H9 (cell line): ENCODE data around the gene THPO. TPM values are rescaled to one million over a fixed set of nuclear protein-coding genes. Genes with fewer than 3 reads are reported as not detected.
A peak's percentile ranks its signal among the peaks of the same experiment; 100 is the strongest.

Source experiments
- DNase-seq: peaks from one replicate; pipeline ENCODE4 v3.0.0-alpha.2; 2017
- H2AFZ ChIP-seq: one replicate; pipeline ENCODE4 v1.6.1; 2013; ENCODE audit warnings: mild to moderate bottlenecking, low read length, control low read depth, moderate library complexity
- H2AK5ac ChIP-seq: 2 replicates; pipeline ENCODE4 v1.6.1; 2013; ENCODE audit warnings: low read length, control low read depth, mixed read lengths; ENCODE audit not compliant: insufficient read length
- H2BK120ac ChIP-seq: one replicate; pipeline ENCODE4 v1.6.1; 2013; ENCODE audit warnings: low read depth, mild to moderate bottlenecking, low read length, control low read depth, inconsistent platforms; ENCODE audit not compliant: poor library complexity, severe bottlenecking
- H2BK12ac ChIP-seq: 2 replicates; pipeline ENCODE4 v1.6.1; 2013; ENCODE audit warnings: low read length, control low read depth, mixed read lengths, low read depth; ENCODE audit not compliant: insufficient read length
- H2BK15ac ChIP-seq: 2 replicates; pipeline ENCODE4 v1.6.1; 2013; ENCODE audit warnings: low read depth, low read length, control low read depth
- H2BK20ac ChIP-seq: one replicate; pipeline ENCODE4 v1.6.1; 2013; ENCODE audit warnings: low read depth, mild to moderate bottlenecking, low read length, control low read depth, inconsistent platforms; ENCODE audit not compliant: poor library complexity, severe bottlenecking
- H2BK5ac ChIP-seq: 2 replicates; pipeline ENCODE4 v1.6.1; 2013; ENCODE audit warnings: low read length, control low read depth, mixed read lengths; ENCODE audit not compliant: insufficient read length
- H3K14ac ChIP-seq: 2 replicates; pipeline ENCODE4 v1.6.1; 2013; ENCODE audit warnings: low read length, control low read depth; ENCODE audit not compliant: insufficient read depth
- H3K18ac ChIP-seq: 2 replicates; pipeline ENCODE4 v1.6.1; 2013; ENCODE audit warnings: low read depth, mild to moderate bottlenecking, mixed read lengths, low read length, control low read depth; ENCODE audit not compliant: insufficient read length
- H3K23ac ChIP-seq: 2 replicates; pipeline ENCODE4 v1.6.1; 2013; ENCODE audit warnings: low read length, control low read depth, mixed read lengths, low read depth; ENCODE audit not compliant: insufficient read length
- H3K23me2 ChIP-seq: 2 replicates; pipeline ENCODE4 v1.6.1; 2013; ENCODE audit warnings: low read depth, mild to moderate bottlenecking, mixed read lengths, low read length, control low read depth; ENCODE audit not compliant: insufficient read length, poor library complexity, severe bottlenecking
- H3K27ac ChIP-seq: 2 replicates; pipeline ENCODE4 v1.5.1; 2013; ENCODE audit warnings: low read length, control low read depth, mixed read lengths, low read depth; ENCODE audit not compliant: insufficient read length
- H3K27me3 ChIP-seq: 2 replicates; pipeline ENCODE4 v1.6.1; 2013; ENCODE audit warnings: low read length, control low read depth, inconsistent platforms; ENCODE audit not compliant: insufficient read depth
- H3K4ac ChIP-seq: 2 replicates; pipeline ENCODE4 v1.6.1; 2013; ENCODE audit warnings: low read depth, mild to moderate bottlenecking, control low read depth, inconsistent platforms, low read length, moderate library complexity
- H3K4me1 ChIP-seq: 2 replicates; pipeline ENCODE4 v1.6.1; 2013; ENCODE audit warnings: low read length, control low read depth, inconsistent platforms; ENCODE audit not compliant: insufficient read depth
- H3K4me2 ChIP-seq: 2 replicates; pipeline ENCODE4 v1.6.1; 2013; ENCODE audit warnings: low read length, control low read depth, mixed read lengths; ENCODE audit not compliant: insufficient read length, insufficient read depth
- H3K56ac ChIP-seq: 2 replicates; pipeline ENCODE4 v1.6.1; 2013; ENCODE audit warnings: low read depth, mild to moderate bottlenecking, mixed read lengths, low read length, control low read depth; ENCODE audit not compliant: insufficient read length
- H3K79me1 ChIP-seq: 2 replicates; pipeline ENCODE4 v1.6.1; 2013; ENCODE audit warnings: low read depth, mild to moderate bottlenecking, moderate library complexity, low read length, control low read depth, inconsistent platforms; ENCODE audit not compliant: insufficient read depth, poor library complexity, severe bottlenecking
- H3K79me2 ChIP-seq: 2 replicates; pipeline ENCODE4 v1.6.1; 2013; ENCODE audit warnings: low read length, control low read depth, inconsistent platforms; ENCODE audit not compliant: insufficient read depth
- H3K9ac ChIP-seq: 2 replicates; pipeline ENCODE4 v1.6.1; 2013; ENCODE audit warnings: low read length, control low read depth, mixed read lengths; ENCODE audit not compliant: insufficient read length; ENCODE audit errors: extremely low read depth
- H3K9me3 ChIP-seq: one replicate; pipeline ENCODE4 v1.6.1; 2013; ENCODE audit warnings: low read depth, low read length, inconsistent platforms; ENCODE audit not compliant: control insufficient read depth
- H3T11ph ChIP-seq: one replicate; pipeline ENCODE4 v1.6.1; 2013; ENCODE audit warnings: mild to moderate bottlenecking, low read length, control low read depth, inconsistent platforms
- H4K20me1 ChIP-seq: one replicate; pipeline ENCODE4 v1.6.1; 2013; ENCODE audit not compliant: control insufficient read depth, insufficient read length, insufficient read depth
- H4K5ac ChIP-seq: 2 replicates; pipeline ENCODE4 v1.6.1; 2013; ENCODE audit warnings: low read depth, mild to moderate bottlenecking, mixed read lengths, low read length, control low read depth; ENCODE audit not compliant: insufficient read length
- H4K8ac ChIP-seq: replicated peaks from 2 replicates; pipeline ENCODE4 v1.6.1; 2013; ENCODE audit warnings: low read length, control low read depth, mixed read lengths, low read depth; ENCODE audit not compliant: insufficient read length
- H4K91ac ChIP-seq: 2 replicates; pipeline ENCODE4 v1.6.1; 2013; ENCODE audit warnings: low read depth, mild to moderate bottlenecking, moderate library complexity, mixed read lengths, low read length, control low read depth; ENCODE audit not compliant: insufficient read length
- H3K27ac Mint-ChIP-seq, 3 experiments: 2 replicates in 2 of 3; 3 replicates in 1 of 3; pipeline ENCODE4 v1.8.0; 2020 to 2021; ENCODE audit warnings: mixed read lengths in 3 of 3, mild to moderate bottlenecking in 1 of 3, moderate library complexity in 1 of 3
- H3K27me3 Mint-ChIP-seq: 2 replicates; pipeline ENCODE4 v1.8.0; 2021; ENCODE audit warnings: low read depth, mild to moderate bottlenecking, moderate library complexity, mixed read lengths
- H3K36me3 Mint-ChIP-seq, 3 experiments: 2 replicates in 2 of 3; 3 replicates in 1 of 3; pipeline ENCODE4 v1.8.0; 2020 to 2021; ENCODE audit warnings: low read depth in 3 of 3, mixed read lengths in 3 of 3; ENCODE audit not compliant: insufficient read depth in 1 of 3
- H3K4me1 Mint-ChIP-seq, 2 experiments: 2 replicates each; pipeline ENCODE4 v1.8.0; 2020; ENCODE audit warnings: mixed read lengths in 2 of 2
- H3K4me3 Mint-ChIP-seq, 2 experiments: 2 replicates in 1 of 2; 3 replicates in 1 of 2; pipeline ENCODE4 v1.8.0; 2020 to 2021; ENCODE audit warnings: mild to moderate bottlenecking in 2 of 2, mixed read lengths in 2 of 2, moderate library complexity in 1 of 2
- H3K9me3 Mint-ChIP-seq, 2 experiments: 2 replicates in 1 of 2; 3 replicates in 1 of 2; pipeline ENCODE4 v1.8.0; 2020; ENCODE audit warnings: mild to moderate bottlenecking in 2 of 2, mixed read lengths in 2 of 2, moderate library complexity in 1 of 2
- CTCF ChIP-seq: fragments of 200-600 bp; sonication (generic); conservative IDR thresholded peaks from 3 replicates; pipeline ENCODE4 v1.8.0; 2021; ENCODE audit warnings: antibody characterized with exemption, mild to moderate bottlenecking
- WGBS: extraction: QIAGEN DNeasy Blood & Tissue Kit; methylation state at CpG from one replicate; pipeline ENCODE4 v1.1.7; 2013; ENCODE audit warnings: missing lambda C conversion rate, low lambda C conversion rate, mixed read lengths; ENCODE audit not compliant: insufficient read length; ENCODE audit errors: extremely low coverage; 5-methylcytosine and 5-hydroxymethylcytosine counted together
- total RNA-seq: library from RNA; stranded (reverse); gene quantifications from 2 replicates; pipeline ENCODE4 v1.2.1, GENCODE V29; 2021

The THPO gene
- total RNA-seq, 1 experiment from 2014 or later: 0.85 TPM

- H3K4me1 Mint-ChIP-seq: peaks cover 15 to 24% of the 10 kb centered on the region in 2 experiments
- H3K79me2 ChIP-seq: no peaks in the 10 kb centered on the region
- H3K23ac ChIP-seq: no peak overlapping the region
- H2BK120ac ChIP-seq: no peak overlapping the region
- H4K8ac ChIP-seq: no peak overlapping the region
- no peaks in the 10 kb centered on the region for H3K79me1 ChIP-seq
- H2BK15ac ChIP-seq: no peak overlapping the region
- H4K5ac ChIP-seq: no peak overlapping the region
- peak; percentile 94 for TF ChIP-seq CTCF
- 0 out of 2 replicates have a peak, but pooled peaks cover 2% of the 10 kb centered on the region for H3K4me1 ChIP-seq
- no peaks in the 10 kb centered on the region for H4K20me1 ChIP-seq
- no peak overlapping the region for H3K4ac ChIP-seq
- no peaks in the 10 kb centered on the region for H3K23me2 ChIP-seq
- peaks cover 22 to 38% (median 35%) of the 10 kb centered on the region in 3 experiments for H3K36me3 Mint-ChIP-seq
- peaks cover 31% of the 10 kb centered on the region for H3K27me3 Mint-ChIP-seq
- H3T11ph ChIP-seq: no peak overlapping the region
- no CpG with 5 or more reads among the region's 5 CpGs for WGBS
- no peak overlapping the region for H4K91ac ChIP-seq
- no peak overlapping the region for H3K27ac Mint-ChIP-seq
- no peak overlapping the region for H3K14ac ChIP-seq
- no peaks in the 10 kb centered on the region for H3K27me3 ChIP-seq
- H3K9me3 Mint-ChIP-seq: no peaks in the 10 kb centered on the region
- H3K4me3 Mint-ChIP-seq: peak overlapping the region in 1 of 2 experiments; percentile 27; a peak in 2 of 5 replicates
- H3K4me2 ChIP-seq: no peak overlapping the region
- peak; percentile 89 for DNase-seq
- H3K18ac ChIP-seq: no peak overlapping the region
- no peak overlapping the region for H3K27ac ChIP-seq
- H3K56ac ChIP-seq: no peak overlapping the region
- no peak overlapping the region for H2BK20ac ChIP-seq
- no peak overlapping the region for H2AK5ac ChIP-seq
- no peak overlapping the region for H2BK5ac ChIP-seq
- no peaks in the 10 kb centered on the region for H3K9me3 ChIP-seq
- no peak overlapping the region for H2BK12ac ChIP-seq
- H2AFZ ChIP-seq: no peak overlapping the region
- H3K9ac ChIP-seq: no peak overlapping the region
These were observed 6.4 kb downstream of the THPO start for GRCh38 chr3:184371570-184372018.
